ENCODE data around the gene ARFGAP1.

GRCh38 chr20:63262836-63263235, 9.8 kb upstream of the ARFGAP1 start:
- no peak for TF ChIP-seq CTCF (conservative IDR thresholded peaks at IDR 0.05; ENCODE audit: low read length)
- no peak for TF ChIP-seq EZH2phosphoT487 (IDR thresholded peaks at IDR 0.05; ENCODE audit: borderline replicate concordance)
